PFSK-1 (cell line): Measurements from ENCODE around the gene AHI1.

ENCODE experiments used
- FOXP2 ChIP-seq: optimal IDR thresholded peaks from 2 replicates; pipeline ENCODE3; 2011; ENCODE audit warnings: borderline replicate concordance, control low read depth, inconsistent platforms; ENCODE audit not compliant: insufficient read depth; ENCODE audit errors: extremely low read length, extremely low read depth
- POLR2AphosphoS5 ChIP-seq: IDR thresholded peaks from 2 replicates; pipeline ENCODE4 v1.6.1; 2012; ENCODE audit warnings: low read depth, mild to moderate bottlenecking, control low read depth, low read length, moderate library complexity
- SIN3A ChIP-seq: IDR thresholded peaks from 2 replicates; pipeline ENCODE4 v1.6.1; 2012; ENCODE audit warnings: mild to moderate bottlenecking, low read length, moderate library complexity, borderline replicate concordance; ENCODE audit not compliant: insufficient read depth
- TAF1 ChIP-seq: IDR thresholded peaks from 2 replicates; pipeline ENCODE4 v1.6.1; 2012; ENCODE audit warnings: low read length, control low read depth, borderline replicate concordance; ENCODE audit not compliant: insufficient read depth
- TF ChIP-seq, protein P1 (sequence below), 2 experiments: IDR thresholded peaks; 2 replicates each; pipeline versions ENCODE4 v1.6.1 to v1.8.0; 2011 to 2012; ENCODE audit warnings: low read depth in 2 of 2, low read length in 2 of 2, control low read depth in 1 of 2, inconsistent platforms in 1 of 2, mild to moderate bottlenecking in 1 of 2, moderate library complexity in 1 of 2; ENCODE audit not compliant: insufficient read depth in 1 of 2

AHI1 gene

DNA sequence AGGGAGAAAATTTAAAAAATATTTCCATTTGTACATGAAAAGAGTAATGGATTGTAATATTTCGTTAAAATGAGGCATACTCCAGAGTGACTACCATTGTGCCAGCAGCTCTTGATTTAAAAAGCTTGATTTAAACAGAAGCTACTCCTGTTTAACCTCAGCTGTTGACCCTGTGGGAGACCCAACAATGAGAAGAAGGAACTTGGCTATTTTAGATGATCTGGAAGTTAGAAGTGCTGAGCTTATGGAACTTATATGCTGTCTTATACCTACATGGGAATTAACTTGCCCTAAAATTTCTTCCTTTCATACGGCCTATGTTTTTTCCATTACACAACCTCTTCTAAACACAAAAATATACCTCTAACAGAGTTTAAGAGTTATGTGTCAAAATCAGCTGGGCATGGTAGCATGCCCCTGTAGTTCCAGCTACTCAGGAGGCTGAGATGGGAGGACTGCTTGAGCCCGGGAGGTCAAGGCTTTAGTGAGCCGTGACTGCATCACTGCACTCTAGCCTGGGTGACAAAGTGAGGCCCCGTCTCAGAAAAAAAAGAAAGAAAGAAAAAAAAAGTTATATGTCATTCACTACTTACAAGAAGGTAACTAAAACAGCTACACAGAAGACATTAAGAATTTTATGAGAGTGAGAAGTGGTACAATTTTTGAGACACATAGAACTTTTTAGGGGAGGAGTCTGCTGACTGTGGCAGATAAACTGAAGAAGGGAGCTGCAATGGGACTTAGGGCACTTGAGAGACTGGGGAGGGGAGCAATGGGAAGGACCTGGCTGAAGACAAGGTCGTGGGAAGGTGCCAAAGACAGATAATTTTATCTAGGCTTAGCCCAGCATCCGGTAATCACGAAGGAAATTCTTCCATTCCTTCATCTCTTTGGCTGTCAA, 176.6 kb downstream of the AHI1 start:
- TF ChIP-seq, protein P1, sequence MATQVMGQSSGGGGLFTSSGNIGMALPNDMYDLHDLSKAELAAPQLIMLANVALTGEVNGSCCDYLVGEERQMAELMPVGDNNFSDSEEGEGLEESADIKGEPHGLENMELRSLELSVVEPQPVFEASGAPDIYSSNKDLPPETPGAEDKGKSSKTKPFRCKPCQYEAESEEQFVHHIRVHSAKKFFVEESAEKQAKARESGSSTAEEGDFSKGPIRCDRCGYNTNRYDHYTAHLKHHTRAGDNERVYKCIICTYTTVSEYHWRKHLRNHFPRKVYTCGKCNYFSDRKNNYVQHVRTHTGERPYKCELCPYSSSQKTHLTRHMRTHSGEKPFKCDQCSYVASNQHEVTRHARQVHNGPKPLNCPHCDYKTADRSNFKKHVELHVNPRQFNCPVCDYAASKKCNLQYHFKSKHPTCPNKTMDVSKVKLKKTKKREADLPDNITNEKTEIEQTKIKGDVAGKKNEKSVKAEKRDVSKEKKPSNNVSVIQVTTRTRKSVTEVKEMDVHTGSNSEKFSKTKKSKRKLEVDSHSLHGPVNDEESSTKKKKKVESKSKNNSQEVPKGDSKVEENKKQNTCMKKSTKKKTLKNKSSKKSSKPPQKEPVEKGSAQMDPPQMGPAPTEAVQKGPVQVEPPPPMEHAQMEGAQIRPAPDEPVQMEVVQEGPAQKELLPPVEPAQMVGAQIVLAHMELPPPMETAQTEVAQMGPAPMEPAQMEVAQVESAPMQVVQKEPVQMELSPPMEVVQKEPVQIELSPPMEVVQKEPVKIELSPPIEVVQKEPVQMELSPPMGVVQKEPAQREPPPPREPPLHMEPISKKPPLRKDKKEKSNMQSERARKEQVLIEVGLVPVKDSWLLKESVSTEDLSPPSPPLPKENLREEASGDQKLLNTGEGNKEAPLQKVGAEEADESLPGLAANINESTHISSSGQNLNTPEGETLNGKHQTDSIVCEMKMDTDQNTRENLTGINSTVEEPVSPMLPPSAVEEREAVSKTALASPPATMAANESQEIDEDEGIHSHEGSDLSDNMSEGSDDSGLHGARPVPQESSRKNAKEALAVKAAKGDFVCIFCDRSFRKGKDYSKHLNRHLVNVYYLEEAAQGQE (IDR thresholded peaks at IDR 0.05; ENCODE audit: insufficient read depth in 1 of 2, low read depth in 2 of 2, low read length in 2 of 2), result no peak
- TF ChIP-seq FOXP2, result no peak

- TF ChIP-seq FOXP2, result no peak
- no peak for TF ChIP-seq SIN3A
- no peak for TF ChIP-seq POLR2AphosphoS5
Measured at GRCh38 chr6:135319819-135320218, 177.7 kb downstream of the AHI1 start.

DNA sequence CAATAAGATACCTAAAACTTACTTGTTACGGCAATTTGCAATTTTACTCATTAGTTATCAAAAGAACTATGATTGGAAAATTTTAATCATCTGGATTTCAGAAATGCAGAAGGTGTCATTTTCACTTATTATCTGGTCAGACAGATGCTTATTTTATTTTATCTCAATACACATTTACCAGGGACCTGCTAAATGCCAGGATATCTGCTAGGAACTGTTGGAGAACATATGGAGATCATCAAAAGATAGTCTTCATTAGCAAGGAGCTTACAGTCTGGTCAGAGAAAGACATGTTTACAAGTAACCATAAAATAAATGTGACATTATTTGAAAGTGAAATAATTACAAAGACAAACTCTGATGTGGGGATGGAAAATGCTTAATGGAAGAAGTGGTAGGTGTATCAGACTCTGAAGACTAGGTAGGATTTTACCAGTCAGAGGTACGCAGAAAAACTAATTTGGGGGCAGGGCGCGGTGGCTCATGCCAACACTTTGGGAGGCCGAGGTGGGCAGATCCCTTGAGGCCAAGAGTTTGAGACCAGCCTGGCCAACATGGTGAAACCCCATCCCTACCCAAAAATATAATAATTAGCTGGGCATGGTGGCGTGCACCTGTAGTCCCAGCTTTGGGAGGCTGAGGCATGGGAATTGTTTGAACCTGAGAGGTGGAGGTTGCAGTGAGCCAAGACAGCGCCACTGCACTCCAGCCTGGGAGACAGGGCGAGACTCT, 178.6 kb downstream of the AHI1 start:
- TF ChIP-seq, protein P1 (IDR thresholded peaks at IDR 0.05; ENCODE audit: insufficient read depth in 1 of 2, low read depth in 2 of 2, low read length in 2 of 2), result no peak
- TF ChIP-seq POLR2AphosphoS5, result no peak
- no peak for TF ChIP-seq SIN3A
- no peak for TF ChIP-seq FOXP2
- TF ChIP-seq TAF1, result no peak

DNA sequence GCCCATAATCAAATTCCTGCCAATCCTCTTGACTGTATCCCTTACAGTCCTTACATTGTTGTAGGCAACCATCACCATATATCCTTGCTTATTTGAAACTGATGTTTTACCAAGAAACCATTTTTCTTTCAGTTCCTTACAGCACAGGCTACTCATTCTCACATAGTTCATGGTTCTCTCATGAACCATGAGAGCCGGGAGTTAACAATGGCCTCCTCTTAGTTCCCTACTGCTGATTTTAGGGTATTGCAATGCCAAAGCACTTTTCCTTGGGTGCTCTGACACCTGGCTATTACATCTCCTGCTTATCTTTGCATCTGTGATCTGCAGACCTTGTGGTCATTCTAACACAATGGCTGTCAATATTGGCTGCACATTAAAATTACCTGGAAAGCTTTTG, 183.0 kb downstream of the AHI1 start:
- TF ChIP-seq TAF1 (no peak), SIN3A (no peak), POLR2AphosphoS5 (no peak), FOXP2 (no peak)
- TF ChIP-seq, protein P1 (IDR thresholded peaks at IDR 0.05; ENCODE audit: insufficient read depth in 1 of 2, low read depth in 2 of 2, low read length in 2 of 2), result no peak

- TF ChIP-seq, protein P1 (IDR thresholded peaks at IDR 0.05; ENCODE audit: insufficient read depth in 1 of 2, low read depth in 2 of 2, low read length in 2 of 2), result no peak
Measured at GRCh38 chr6:135311446-135312200, 185.9 kb downstream of the AHI1 start.
